ENCODE data around the gene S100A10. TPM values are rescaled to one million over a fixed set of nuclear protein-coding genes. Genes with fewer than 3 reads are reported as not detected.

The S100A10 gene
- total RNA-seq, 4 donors from 2014 or later: 74.8 to 153 (median 102) TPM

DNA sequence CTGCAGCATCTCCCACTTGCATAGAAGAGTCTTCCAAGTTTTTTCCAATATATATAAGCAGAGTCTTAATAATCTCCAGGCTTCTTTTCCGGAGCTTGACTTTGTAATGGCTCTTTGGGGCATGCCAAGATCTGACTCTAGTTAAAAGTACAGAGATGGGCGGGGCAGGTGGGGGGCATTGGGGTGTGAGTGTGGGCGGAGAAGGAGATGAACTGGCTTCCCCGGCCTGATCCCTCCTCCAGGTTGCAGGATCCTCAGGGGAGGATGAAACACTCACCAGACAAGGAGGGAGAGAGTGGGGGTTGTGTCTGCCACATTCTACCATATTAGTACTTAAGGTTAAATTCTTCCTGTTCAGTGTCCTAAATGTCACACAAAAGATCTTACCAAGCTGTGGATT is 23.0 kb downstream of the S100A10 start:
- 26 to 34% methylated on average over 4 of the region's 4 CpGs for WGBS, 2 donors
- no peak overlapping the region for H3K4me3 ChIP-seq (ENCODE audit: low read depth, poor library complexity, severe bottlenecking)
- intact Hi-C loops (cut with DNase I; ENCODE audit: low total_unique reads): no loop called here
- DNase-seq (ENCODE audit: low spot score in 2 of 2): no peak
- TF ChIP-seq CTCF (IDR thresholded peaks at IDR 0.05) (no peak), POLR2A (IDR thresholded peaks at IDR 0.05) (no peak)

DNA sequence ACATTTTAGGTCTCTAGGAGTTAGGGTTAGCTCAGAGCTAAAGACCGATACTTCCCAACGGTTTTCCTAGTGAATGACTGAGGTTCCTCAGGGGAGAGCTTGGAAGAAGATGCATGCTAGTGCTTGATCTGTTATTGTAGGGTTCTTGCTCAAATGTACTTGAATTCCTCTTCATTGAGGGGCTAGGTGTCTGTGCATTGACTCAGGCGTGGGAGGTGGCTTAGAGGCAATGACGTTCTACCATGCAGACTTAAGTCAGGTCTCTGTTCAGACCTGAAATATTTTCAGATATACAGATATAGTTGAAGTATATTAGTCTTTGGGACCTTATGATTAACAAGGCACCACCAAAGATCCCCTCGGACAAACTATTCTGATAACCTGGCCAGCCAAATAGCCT is 23.5 kb downstream of the S100A10 start:
- no peak for TF ChIP-seq POLR2A (IDR thresholded peaks at IDR 0.05)
- TF ChIP-seq CTCF (IDR thresholded peaks at IDR 0.05): no peak
- intact Hi-C loops (cut with DNase I; ENCODE audit: low total_unique reads): no loop called here
- DNase-seq (ENCODE audit: low spot score in 2 of 2): no peak
- WGBS, 2 donors: 66 to 69% methylated on average over 5 of the region's 5 CpGs
- H3K4me3 ChIP-seq (ENCODE audit: low read depth, poor library complexity, severe bottlenecking): no peak overlapping the region

GRCh38 chr1:151968791-151969399 is 24.8 kb downstream of the S100A10 start:
- intact Hi-C loops (cut with DNase I; ENCODE audit: low total_unique reads): loop anchor here (5.0 kb wide), 1 partner anchor 33 kb away; no protein-coding TSS in a partner anchor
- no peak for TF ChIP-seq CTCF (IDR thresholded peaks at IDR 0.05)
- no peak for TF ChIP-seq POLR2A (IDR thresholded peaks at IDR 0.05)
- DNase-seq (ENCODE audit: low spot score in 2 of 2): no peak
- no peak overlapping the region for H3K4me3 ChIP-seq (ENCODE audit: low read depth, poor library complexity, severe bottlenecking)
- WGBS, 2 donors: 69 to 70% methylated on average over 3 of the region's 3 CpGs

DNA sequence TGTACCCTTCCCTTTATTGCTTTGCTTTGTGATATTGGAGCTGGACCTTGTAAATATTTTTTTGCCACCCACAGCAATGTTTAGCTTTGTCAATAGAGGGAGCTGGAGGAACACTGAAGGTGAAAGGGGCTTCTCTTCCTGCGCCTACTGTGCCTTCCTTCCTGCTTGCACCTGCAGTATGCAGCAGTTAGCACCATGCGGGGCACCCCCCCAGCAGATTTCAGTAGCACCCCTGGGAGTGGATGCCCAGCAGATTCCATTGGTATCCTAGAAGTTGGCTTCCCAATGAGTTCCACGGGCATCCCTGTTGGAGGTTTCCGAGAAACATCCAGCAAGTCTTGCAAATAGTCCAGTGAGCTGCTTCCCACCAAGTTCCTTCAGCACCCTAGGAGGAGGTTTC is 25.6 kb downstream of the S100A10 start:
- TF ChIP-seq CTCF (IDR thresholded peaks at IDR 0.05): no peak
- TF ChIP-seq POLR2A (IDR thresholded peaks at IDR 0.05): no peak
- DNase-seq (ENCODE audit: low spot score in 2 of 2): no peak
- 50 to 58% methylated on average over 4 of the region's 4 CpGs for WGBS, 2 donors
- H3K4me3 ChIP-seq (ENCODE audit: low read depth, poor library complexity, severe bottlenecking): no peak overlapping the region
- intact Hi-C loops (cut with DNase I; ENCODE audit: low total_unique reads): loop anchor here (5.0 kb wide), 1 partner anchor 34 kb away; no protein-coding TSS in a partner anchor

GRCh38 chr1:151967091-151967490 is 26.6 kb downstream of the S100A10 start:
- WGBS, 2 donors: 76 to 80% methylated on average over 1 of the region's 1 CpG
- no peak overlapping the region for H3K4me3 ChIP-seq (ENCODE audit: low read depth, poor library complexity, severe bottlenecking)
- TF ChIP-seq POLR2A (IDR thresholded peaks at IDR 0.05): no peak
- no peak for TF ChIP-seq CTCF (IDR thresholded peaks at IDR 0.05)
- intact Hi-C loops (cut with DNase I; ENCODE audit: low total_unique reads): loop anchor here (1.0 to 5.0 kb wide), 2 partner anchors 35 to 49 kb away; no protein-coding TSS in a partner anchor
- no peak for DNase-seq (ENCODE audit: low spot score in 2 of 2)

- DNase-seq (ENCODE audit: low spot score in 2 of 2): no peak
- no peak overlapping the region for H3K4me3 ChIP-seq (ENCODE audit: low read depth, poor library complexity, severe bottlenecking)
- TF ChIP-seq CTCF (IDR thresholded peaks at IDR 0.05) (no peak), POLR2A (IDR thresholded peaks at IDR 0.05) (no peak)
- intact Hi-C loops (cut with DNase I; ENCODE audit: low total_unique reads): loop anchor here (1.0 to 5.0 kb wide), 2 partner anchors 12 to 36 kb away; no protein-coding TSS in a partner anchor
Observed at GRCh38 chr1:151966061-151966460, 27.6 kb downstream of the S100A10 start.

Data from lower leg skin (tissue), 4 donors.